ENCODE measurements around the gene NPM3.

- TF ChIP-seq, protein P1, sequence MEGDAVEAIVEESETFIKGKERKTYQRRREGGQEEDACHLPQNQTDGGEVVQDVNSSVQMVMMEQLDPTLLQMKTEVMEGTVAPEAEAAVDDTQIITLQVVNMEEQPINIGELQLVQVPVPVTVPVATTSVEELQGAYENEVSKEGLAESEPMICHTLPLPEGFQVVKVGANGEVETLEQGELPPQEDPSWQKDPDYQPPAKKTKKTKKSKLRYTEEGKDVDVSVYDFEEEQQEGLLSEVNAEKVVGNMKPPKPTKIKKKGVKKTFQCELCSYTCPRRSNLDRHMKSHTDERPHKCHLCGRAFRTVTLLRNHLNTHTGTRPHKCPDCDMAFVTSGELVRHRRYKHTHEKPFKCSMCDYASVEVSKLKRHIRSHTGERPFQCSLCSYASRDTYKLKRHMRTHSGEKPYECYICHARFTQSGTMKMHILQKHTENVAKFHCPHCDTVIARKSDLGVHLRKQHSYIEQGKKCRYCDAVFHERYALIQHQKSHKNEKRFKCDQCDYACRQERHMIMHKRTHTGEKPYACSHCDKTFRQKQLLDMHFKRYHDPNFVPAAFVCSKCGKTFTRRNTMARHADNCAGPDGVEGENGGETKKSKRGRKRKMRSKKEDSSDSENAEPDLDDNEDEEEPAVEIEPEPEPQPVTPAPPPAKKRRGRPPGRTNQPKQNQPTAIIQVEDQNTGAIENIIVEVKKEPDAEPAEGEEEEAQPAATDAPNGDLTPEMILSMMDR (IDR thresholded peaks at IDR 0.05; ENCODE audit: insufficient read depth, low read length): no peak
- no peak for TF ChIP-seq POLR2AphosphoS5 (IDR thresholded peaks at IDR 0.05; ENCODE audit: low read depth)
- no peak for TF ChIP-seq REST (IDR thresholded peaks at IDR 0.05; ENCODE audit: insufficient replicate concordance, low read depth)
- no peak for TF ChIP-seq SPI1 (IDR thresholded peaks at IDR 0.05; ENCODE audit: borderline replicate concordance, low read depth)
These were observed 14.3 kb upstream of the NPM3 start for GRCh38 chr10:101797403-101798059.
